A549 (cell line): Measurements from ENCODE around the gene UBE2E1. TPM values are rescaled to one million over a fixed set of nuclear protein-coding genes. Genes with fewer than 3 reads are reported as not detected.

Experiments
- ATAC-seq, 2 experiments: fragments of 200-7000 bp in 1 of 2; fragments of >200 bp in 1 of 2; cut with Nextera tagmentation in 1 of 2; cut with Tn5 transposase in 1 of 2; 3 replicates each; pipeline versions ENCODE4 v1.8.0 to v1.9.1; 2018 to 2020; ENCODE audit warnings: mild to moderate bottlenecking in 1 of 2, moderate library complexity in 1 of 2
- CTCF ChIA-PET: fragments of 300-600 bp; sonication (Branson Sonifier 250); formaldehyde crosslinking; extraction: SDS; loops from one replicate; lab custom pipeline; 2021; ENCODE audit warnings: antibody characterized with exemption, inconsistent platforms; lab: Yijun Ruan, JAX
- POLR2A ChIA-PET: fragments of 350-600 bp; formaldehyde crosslinking; extraction: SDS; loops from one replicate; lab custom pipeline; 2021; ENCODE audit warnings: antibody characterized with exemption, inconsistent platforms; lab: Yijun Ruan, JAX
- DNase-seq, 2 experiments: peaks; one replicate each; pipeline versions ENCODE4 v3.0.0 to v3.0.0-alpha.2; 2011 to 2016; ENCODE audit warnings: low read depth in 1 of 2, low spot score in 1 of 2
- FAIRE-seq: peaks from 2 replicates; lab custom pipeline; 2011; peaks lifted over from hg19 to GRCh38; lab: Jason Lieb, UNC
- H3K27ac ChIP-seq, 2 experiments: fragments of >200 bp; sonication (Bioruptor Twin); formaldehyde crosslinking; 3 replicates each; pipeline ENCODE4 v1.5.1; 2016 to 2017
- H3K4me1 ChIP-seq: fragments of >200 bp; sonication (Bioruptor Twin); formaldehyde crosslinking; 3 replicates; pipeline ENCODE4 v1.6.1; 2016
- H3K4me2 ChIP-seq: fragments of >200 bp; sonication (Bioruptor Twin); formaldehyde crosslinking; 3 replicates; pipeline ENCODE4 v1.6.1; 2016
- H3K4me3 ChIP-seq: fragments of >200 bp; sonication (Bioruptor Twin); formaldehyde crosslinking; 3 replicates; pipeline ENCODE4 v1.5.1; 2016
- H3K9me3 ChIP-seq: fragments of >200 bp; sonication (Bioruptor Twin); formaldehyde crosslinking; 3 replicates; pipeline ENCODE4 v1.6.1; 2016
- BCL3 ChIP-seq: fragments of >200 bp; sonication (Bioruptor Twin); formaldehyde crosslinking; IDR thresholded peaks from 3 replicates; pipeline ENCODE4 v1.6.1; 2016
- CHD2 ChIP-seq: fragments of 150-350 bp; IDR thresholded peaks from 2 replicates; pipeline ENCODE4 v1.6.1; 2014; ENCODE audit warnings: low read length; ENCODE audit not compliant: partially characterized antibody
- CTCF ChIP-seq: fragments of >200 bp; sonication (Bioruptor Twin); formaldehyde crosslinking; IDR thresholded peaks from 3 replicates; pipeline ENCODE4 v1.5.1; 2016
- ESRRA ChIP-seq: fragments of 150-350 bp; IDR thresholded peaks from 2 replicates; pipeline ENCODE4 v1.6.1; 2014; ENCODE audit warnings: mild to moderate bottlenecking, low read length, borderline replicate concordance
- FOSL2 ChIP-seq, 2 experiments: fragments of 450-650 bp in 1 of 2; fragments of >200 bp in 1 of 2; sonication (Bioruptor Twin) in 1 of 2; formaldehyde crosslinking; IDR thresholded peaks; 2 replicates each; pipeline versions ENCODE4 v1.5.0 to v1.6.1; 2016 to 2020; ENCODE audit warnings: mild to moderate bottlenecking in 1 of 2, moderate library complexity in 1 of 2
- GATA3 ChIP-seq: IDR thresholded peaks from 2 replicates; pipeline ENCODE4 v1.6.1; 2012; ENCODE audit warnings: borderline replicate concordance
- HEYL ChIP-seq: fragments of 250-450 bp; sonication (Bioruptor Pico); IDR thresholded peaks from 2 replicates; pipeline ENCODE4 v1.8.0; 2021; ENCODE audit warnings: mild to moderate bottlenecking, moderate library complexity
- HMGXB4 ChIP-seq: fragments of 250-450 bp; sonication (Bioruptor Pico); IDR thresholded peaks from 2 replicates; pipeline ENCODE4 v1.5.0; 2021; ENCODE audit warnings: mild to moderate bottlenecking, moderate library complexity, borderline replicate concordance
- KDM1A ChIP-seq: fragments of 200-600 bp; sonication (generic); IDR thresholded peaks from 2 replicates; pipeline ENCODE4 v1.6.1; 2016; ENCODE audit warnings: low read depth, mild to moderate bottlenecking
- NPAS2 ChIP-seq: fragments of 250-450 bp; sonication (Bioruptor Pico); IDR thresholded peaks from 2 replicates; pipeline ENCODE4 v1.8.0; 2022; ENCODE audit warnings: mild to moderate bottlenecking, moderate library complexity, borderline replicate concordance
- PHF8 ChIP-seq: fragments of 200-600 bp; sonication (generic); IDR thresholded peaks from 2 replicates; pipeline ENCODE4 v1.6.1; 2016; ENCODE audit warnings: low read depth, mild to moderate bottlenecking, antibody characterized with exemption, moderate library complexity, borderline replicate concordance
- POLR2A ChIP-seq: IDR thresholded peaks from 2 replicates; pipeline ENCODE4 v1.6.1; 2012; ENCODE audit warnings: mild to moderate bottlenecking, low read length
- RCOR1 ChIP-seq: fragments of 150-350 bp; IDR thresholded peaks from 2 replicates; pipeline ENCODE4 v1.6.1; 2014; ENCODE audit warnings: antibody characterized with exemption, low read length, low read depth
- RNF2 ChIP-seq: fragments of 200-600 bp; sonication (generic); IDR thresholded peaks from 2 replicates; pipeline ENCODE4 v1.6.1; 2016; ENCODE audit warnings: low read depth, mild to moderate bottlenecking, antibody characterized with exemption, moderate library complexity, borderline replicate concordance
- TFCP2L1 ChIP-seq: fragments of 250-450 bp; sonication (Bioruptor Pico); IDR thresholded peaks from 2 replicates; pipeline ENCODE4 v1.5.0; 2021; ENCODE audit warnings: mild to moderate bottlenecking
- ZFP36 ChIP-seq: fragments of 450-650 bp; IDR thresholded peaks from 2 replicates; pipeline ENCODE4 v1.6.1; 2014; ENCODE audit warnings: borderline replicate concordance; ENCODE audit not compliant: partially characterized antibody
- WGBS: methylation state at CpG from one replicate; pipeline ENCODE4 v1.1.6; 2017; ENCODE audit errors: missing lambda C conversion rate; 5-methylcytosine and 5-hydroxymethylcytosine counted together
- polyA plus RNA-seq, 4 experiments: library from polyadenylated mRNA; depleted of rRNA in 3 of 4; stranded (reverse); fragments of >200 nt; fragmentation: RNase III in 1 of 4; extraction: RNeasy Plus Mini Kit Qiagen cat#74134 plus additional on column Dnase treatment in 1 of 4; gene quantifications; 2 replicates in 3 of 4; 3 replicates in 1 of 4; pipeline ENCODE4 v1.2.3, GENCODE V29; 2011 to 2017
- TF ChIP-seq, protein P1 (sequence below): fragments of >200 bp; sonication (Bioruptor Twin); formaldehyde crosslinking; IDR thresholded peaks from 2 replicates; pipeline ENCODE4 v1.6.1; 2016
- TF ChIP-seq, protein P2 (sequence below): fragments of 250-450 bp; sonication (Bioruptor Pico); IDR thresholded peaks from 2 replicates; pipeline ENCODE4 v1.5.0; 2020; ENCODE audit warnings: low read depth, mild to moderate bottlenecking, moderate library complexity
- TF ChIP-seq, protein P3 (sequence below): IDR thresholded peaks from 2 replicates; pipeline ENCODE4 v1.6.1; 2012

The UBE2E1 gene
- polyA plus RNA-seq, 2 of the 4 experiments (the other 2 are of a cell fraction): 151 to 198 TPM

DNA sequence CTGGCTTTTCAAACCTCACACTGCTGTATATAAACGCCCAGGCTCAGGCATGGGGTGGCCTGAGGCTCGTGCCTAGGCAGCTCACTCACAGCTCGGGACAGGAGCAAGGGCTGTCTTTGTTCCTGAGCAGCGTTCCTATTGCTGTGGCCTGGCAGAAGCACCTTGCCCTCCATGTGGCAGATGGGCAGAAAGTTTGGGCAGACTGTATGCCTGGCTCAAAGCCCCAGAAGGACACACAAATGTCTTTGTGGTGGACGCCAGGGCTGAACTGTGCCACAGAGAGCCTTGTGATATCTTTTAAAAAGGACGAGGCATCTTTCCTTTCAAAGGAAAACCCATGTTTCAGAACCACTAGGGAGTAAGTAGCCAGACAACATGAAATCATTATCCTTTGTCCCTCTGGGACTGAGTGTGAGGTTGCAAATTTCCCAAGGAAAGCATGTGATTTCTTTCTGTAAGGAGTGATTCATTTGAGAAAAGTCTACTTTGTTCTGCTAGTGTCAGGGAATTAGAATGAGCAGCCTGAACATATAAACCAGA, 29.3 kb upstream of the UBE2E1 start:
- no peak for FAIRE-seq
- ChIA-PET POLR2A (no interaction called here), CTCF (interaction anchor here (0.6 to 0.7 kb wide), 2 partner anchors 98 to 108 kb away, joined by 3 read pairs; no protein-coding TSS in a partner anchor)
- ATAC-seq: peak; percentile 43 to 50; a peak in 3 of 6 replicates
- H3K4me2 ChIP-seq: no peak overlapping the region
- TF ChIP-seq RCOR1 (no peak), GATA3 (no peak), POLR2A (no peak)
- TF ChIP-seq, protein P1, sequence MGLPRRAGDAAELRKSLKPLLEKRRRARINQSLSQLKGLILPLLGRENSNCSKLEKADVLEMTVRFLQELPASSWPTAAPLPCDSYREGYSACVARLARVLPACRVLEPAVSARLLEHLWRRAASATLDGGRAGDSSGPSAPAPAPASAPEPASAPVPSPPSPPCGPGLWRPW: no peak
- H3K4me3 ChIP-seq: no peak overlapping the region
- H3K4me1 ChIP-seq: no peaks in the 10 kb centered on the region
- no peaks in the 10 kb centered on the region for H3K9me3 ChIP-seq
- no peak for DNase-seq
- H3K27ac ChIP-seq: peak overlapping the region in 1 of 2 experiments; percentile 24; a peak in 1 of 6 replicates
- 66% methylated on average over 4 of the region's 6 CpGs for WGBS

DNA sequence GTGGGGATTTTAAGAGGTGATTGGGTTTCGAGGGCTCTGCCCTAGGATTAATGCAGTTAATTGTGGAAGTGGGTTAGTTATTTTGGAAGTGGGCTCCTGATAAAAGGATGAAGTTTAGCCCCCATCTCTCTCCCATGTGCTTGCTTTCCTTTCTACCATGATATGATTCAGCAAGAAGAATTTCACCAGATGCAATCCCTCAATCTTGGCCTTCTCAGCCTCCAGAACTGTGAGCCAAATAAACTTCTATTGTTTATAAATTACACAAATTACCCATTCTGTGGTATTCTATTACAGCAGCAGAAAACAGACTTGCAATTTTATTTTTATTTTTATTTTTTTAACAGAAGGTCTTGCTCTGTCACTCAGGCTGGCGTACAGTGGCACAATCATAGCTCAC, 27.3 kb upstream of the UBE2E1 start:
- DNase-seq: no peak
- no peak overlapping the region for H3K27ac ChIP-seq
- 88% methylated on average over 2 of the region's 2 CpGs for WGBS
- H3K4me2 ChIP-seq: no peak overlapping the region
- no peaks in the 10 kb centered on the region for H3K9me3 ChIP-seq
- no peaks in the 10 kb centered on the region for H3K4me1 ChIP-seq
- ChIA-PET POLR2A (no interaction called here), CTCF (no interaction called here)
- FAIRE-seq: no peak
- TF ChIP-seq NPAS2 (CRISPR knock-in tag): no peak
- no peak for TF ChIP-seq ZFP36
- TF ChIP-seq BCL3: no peak
- TF ChIP-seq RCOR1: no peak
- TF ChIP-seq CHD2: no peak
- TF ChIP-seq KDM1A: no peak
- no peak for TF ChIP-seq ESRRA
- TF ChIP-seq TFCP2L1 (CRISPR knock-in tag): no peak
- TF ChIP-seq HMGXB4 (CRISPR knock-in tag): no peak
- no peak for TF ChIP-seq FOSL2 (IDR thresholded peaks at IDR 0.05)
- no peak for TF ChIP-seq FOSL2 (CRISPR knock-in tag; IDR thresholded peaks at IDR 0.05)
- TF ChIP-seq PHF8: no peak
- no peak for TF ChIP-seq CTCF
- TF ChIP-seq, protein P2, sequence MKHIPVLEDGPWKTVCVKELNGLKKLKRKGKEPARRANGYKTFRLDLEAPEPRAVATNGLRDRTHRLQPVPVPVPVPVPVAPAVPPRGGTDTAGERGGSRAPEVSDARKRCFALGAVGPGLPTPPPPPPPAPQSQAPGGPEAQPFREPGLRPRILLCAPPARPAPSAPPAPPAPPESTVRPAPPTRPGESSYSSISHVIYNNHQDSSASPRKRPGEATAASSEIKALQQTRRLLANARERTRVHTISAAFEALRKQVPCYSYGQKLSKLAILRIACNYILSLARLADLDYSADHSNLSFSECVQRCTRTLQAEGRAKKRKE (CRISPR knock-in tag): no peak
- TF ChIP-seq HEYL: no peak
- TF ChIP-seq RNF2: no peak
- TF ChIP-seq, protein P3, sequence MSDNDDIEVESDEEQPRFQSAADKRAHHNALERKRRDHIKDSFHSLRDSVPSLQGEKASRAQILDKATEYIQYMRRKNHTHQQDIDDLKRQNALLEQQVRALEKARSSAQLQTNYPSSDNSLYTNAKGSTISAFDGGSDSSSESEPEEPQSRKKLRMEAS: no peak
- TF ChIP-seq POLR2A: no peak
- TF ChIP-seq, protein P1: no peak
- H3K4me3 ChIP-seq: no peak overlapping the region
- no peak for ATAC-seq
